Tibial nerve (tissue), 4 donors: ENCODE data around the gene PICK1. TPM values are rescaled to one million over a fixed set of nuclear protein-coding genes. Genes with fewer than 3 reads are reported as not detected.
A peak's percentile ranks its signal among the peaks of the same experiment; 100 is the strongest.

Experiments
- DNase-seq, 2 donors: peaks; one replicate each; pipeline ENCODE4 v3.0.0-alpha.2; 2019; ENCODE audit warnings: low spot score in 2 of 2
- H3K27ac ChIP-seq, 4 donors: fragments of 200-600 bp; sonication (generic) in 3 of 4; one replicate each; pipeline ENCODE4 v1.5.1; 2017 to 2019; ENCODE audit warnings: mild to moderate bottlenecking in 1 of 4
- H3K27me3 ChIP-seq, 2 donors: fragments of 200-600 bp; sonication (generic) in 1 of 2; one replicate each; pipeline versions ENCODE4 v1.5.1 to v1.6.0; 2017 to 2019
- H3K36me3 ChIP-seq, 3 donors: fragments of 200-600 bp; sonication (generic); one replicate each; pipeline ENCODE4 v1.5.1; 2018 to 2019
- H3K4me1 ChIP-seq, 4 donors: fragments of 200-600 bp; sonication (generic) in 3 of 4; one replicate each; pipeline ENCODE4 v1.5.1; 2017 to 2019
- H3K4me3 ChIP-seq, 4 donors: fragments of 200-600 bp; sonication (generic) in 3 of 4; one replicate each; pipeline ENCODE4 v1.5.1; 2017 to 2019; ENCODE audit warnings: mild to moderate bottlenecking in 1 of 4, moderate library complexity in 1 of 4
- H3K9me3 ChIP-seq, 4 donors: fragments of 200-600 bp; sonication (generic) in 3 of 4; one replicate each; pipeline ENCODE4 v1.5.1; 2017 to 2019
- EP300 ChIP-seq, 2 donors: sonication (generic); formaldehyde crosslinking; IDR thresholded peaks; one replicate each; pipeline ENCODE4 v1.6.1; 2017; ENCODE audit warnings: antibody characterized with exemption in 2 of 2, mild to moderate bottlenecking in 1 of 2
- POLR2A ChIP-seq, 2 donors: fragments of 450-650 bp; IDR thresholded peaks; one replicate each; pipeline ENCODE4 v1.6.1; 2017; ENCODE audit warnings: antibody characterized with exemption in 2 of 2, mild to moderate bottlenecking in 2 of 2, moderate library complexity in 2 of 2
- WGBS, 2 donors: methylation state at CpG; one replicate each; pipeline ENCODE4 v1.1.5; 2018; 5-methylcytosine and 5-hydroxymethylcytosine counted together
- total RNA-seq, 4 donors: library from RNA; depleted of rRNA; stranded (reverse); fragments of >200 nt; gene quantifications; one replicate each; pipeline ENCODE4 v1.1.0, GENCODE V29; 2016
- TF ChIP-seq, protein P1 (sequence below), 5 experiments: fragments of 200-600 bp in 3 of 5; fragments of 450-650 bp in 2 of 5; sonication (generic) in 3 of 5; IDR thresholded peaks; one replicate each; pipeline ENCODE4 v1.5.1; 2016 to 2019; ENCODE audit warnings: antibody characterized with exemption in 5 of 5, mild to moderate bottlenecking in 3 of 5, moderate library complexity in 2 of 5

The PICK1 gene
- total RNA-seq, 4 donors from 2014 or later: 32.1 to 49.8 (median 44.2) TPM

DNA sequence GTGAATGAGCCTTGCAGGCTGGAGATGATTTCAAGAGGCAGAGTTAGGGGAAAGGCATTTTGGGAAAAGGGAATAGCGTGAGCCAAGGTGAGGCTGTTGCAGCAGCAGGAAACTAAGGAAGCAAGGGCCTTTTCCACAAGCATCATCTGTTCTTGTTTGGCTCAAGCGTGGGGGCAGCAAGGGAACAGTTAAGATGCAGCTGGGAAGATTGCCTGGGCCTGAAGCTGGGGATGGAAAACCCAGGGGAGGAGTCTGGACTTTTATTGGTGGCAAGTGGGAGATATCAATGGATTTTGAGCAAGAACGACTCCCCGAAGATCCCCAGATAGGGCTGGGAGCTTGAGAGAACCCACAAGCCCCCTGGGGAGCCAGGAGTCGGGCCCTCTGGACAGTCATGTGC lies 27.3 kb upstream of the PICK1 start:
- H3K36me3 ChIP-seq: no peaks in the 10 kb centered on the region
- no peak overlapping the region for H3K4me3 ChIP-seq
- H3K27me3 ChIP-seq: no peaks in the 10 kb centered on the region
- H3K4me1 ChIP-seq: peaks cover 0 to 98% (median 72%) of the 10 kb centered on the region in 4 donors
- whole genome bisulfite sequencing, 2 donors: 36 to 38% methylated on average over 5 of the region's 5 CpGs
- no peaks in the 10 kb centered on the region for H3K9me3 ChIP-seq
- no peak for TF ChIP-seq EP300 (IDR thresholded peaks at IDR 0.05)
- TF ChIP-seq, protein P1, sequence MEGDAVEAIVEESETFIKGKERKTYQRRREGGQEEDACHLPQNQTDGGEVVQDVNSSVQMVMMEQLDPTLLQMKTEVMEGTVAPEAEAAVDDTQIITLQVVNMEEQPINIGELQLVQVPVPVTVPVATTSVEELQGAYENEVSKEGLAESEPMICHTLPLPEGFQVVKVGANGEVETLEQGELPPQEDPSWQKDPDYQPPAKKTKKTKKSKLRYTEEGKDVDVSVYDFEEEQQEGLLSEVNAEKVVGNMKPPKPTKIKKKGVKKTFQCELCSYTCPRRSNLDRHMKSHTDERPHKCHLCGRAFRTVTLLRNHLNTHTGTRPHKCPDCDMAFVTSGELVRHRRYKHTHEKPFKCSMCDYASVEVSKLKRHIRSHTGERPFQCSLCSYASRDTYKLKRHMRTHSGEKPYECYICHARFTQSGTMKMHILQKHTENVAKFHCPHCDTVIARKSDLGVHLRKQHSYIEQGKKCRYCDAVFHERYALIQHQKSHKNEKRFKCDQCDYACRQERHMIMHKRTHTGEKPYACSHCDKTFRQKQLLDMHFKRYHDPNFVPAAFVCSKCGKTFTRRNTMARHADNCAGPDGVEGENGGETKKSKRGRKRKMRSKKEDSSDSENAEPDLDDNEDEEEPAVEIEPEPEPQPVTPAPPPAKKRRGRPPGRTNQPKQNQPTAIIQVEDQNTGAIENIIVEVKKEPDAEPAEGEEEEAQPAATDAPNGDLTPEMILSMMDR (IDR thresholded peaks at IDR 0.05): no peak
- peak overlapping the region; percentile 79 to 96 (median 86) for H3K27ac ChIP-seq
- no peak for DNase-seq

- DNase-seq: no peak
- no peaks in the 10 kb centered on the region for H3K27me3 ChIP-seq
- H3K36me3 ChIP-seq: no peaks in the 10 kb centered on the region
- H3K9me3 ChIP-seq: no peaks in the 10 kb centered on the region
- TF ChIP-seq POLR2A (IDR thresholded peaks at IDR 0.05) (no peak), EP300 (IDR thresholded peaks at IDR 0.05) (peak in 1 of 2 donors; percentile 21)
- TF ChIP-seq, protein P1 (IDR thresholded peaks at IDR 0.05): peak in 1 of 5 experiments; percentile 23
- no peak overlapping the region for H3K4me3 ChIP-seq
- peak overlapping the region; percentile 79 to 96 (median 86) for H3K27ac ChIP-seq
- 32% methylated on average over 16 of the region's 16 CpGs for WGBS, 2 donors
- H3K4me1 ChIP-seq: peaks cover 0 to 98% (median 75%) of the 10 kb centered on the region in 4 donors
Measured at GRCh38 chr22:38030311-38031133, 26.7 kb upstream of the PICK1 start.

- no peak for DNase-seq
- 47 to 59% methylated on average over 12 of the region's 12 CpGs for WGBS, 2 donors
- Histone ChIP-seq H3K27ac (peak overlapping the region; percentile 79 to 96 (median 86)), H3K9me3 (no peaks in the 10 kb centered on the region), H3K27me3 (no peaks in the 10 kb centered on the region), H3K4me1 (peaks cover 0 to 100% (median 70%) of the 10 kb centered on the region in 4 donors), H3K4me3 (no peak overlapping the region), H3K36me3 (no peaks in the 10 kb centered on the region)
- TF ChIP-seq EP300 (IDR thresholded peaks at IDR 0.05): no peak
- TF ChIP-seq POLR2A (IDR thresholded peaks at IDR 0.05): no peak
- TF ChIP-seq, protein P1 (IDR thresholded peaks at IDR 0.05): no peak
Measured at GRCh38 chr22:38031491-38031890, 25.7 kb upstream of the PICK1 start.

DNA sequence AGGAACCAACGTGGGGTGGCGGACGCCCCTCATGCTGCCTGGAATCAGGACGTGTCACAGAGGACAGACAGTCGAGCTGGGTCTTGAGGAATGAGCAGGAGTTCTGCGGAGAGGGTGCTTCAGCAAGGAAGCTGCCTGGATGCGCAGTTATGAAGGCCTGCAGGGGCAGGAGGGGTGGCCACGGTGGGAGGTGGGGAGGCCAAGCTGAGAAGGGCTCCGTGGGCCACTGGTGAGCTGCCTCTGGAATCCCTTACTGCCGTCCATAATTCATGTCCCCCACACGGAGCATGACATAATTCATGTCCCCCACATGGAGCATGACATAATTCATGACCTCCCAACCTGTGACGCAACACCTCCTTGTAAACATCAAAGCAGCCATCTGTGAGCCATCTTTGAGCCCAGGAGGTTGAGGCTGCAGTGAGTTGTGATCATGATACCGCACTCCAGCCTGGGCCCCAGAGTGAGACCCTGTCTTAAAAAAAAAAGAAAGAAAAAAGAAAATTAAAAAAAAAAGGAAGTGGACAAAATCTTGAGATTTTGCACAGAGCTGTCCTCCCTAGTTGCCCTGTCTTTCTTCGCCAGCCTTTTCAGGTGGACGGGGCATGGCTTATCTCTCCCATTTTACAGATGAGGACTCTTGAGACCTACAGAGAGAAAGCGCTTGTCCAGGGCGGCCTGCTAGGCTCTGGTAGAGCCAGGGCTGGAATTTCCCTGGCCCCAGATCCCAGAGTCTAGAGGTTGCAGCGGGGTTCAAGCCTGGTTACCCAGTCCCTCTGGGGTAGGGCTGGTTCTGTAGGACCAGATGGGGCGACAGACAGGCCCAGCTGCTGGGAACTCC lies 24.3 kb upstream of the PICK1 start:
- Histone ChIP-seq H3K36me3 (no peaks in the 10 kb centered on the region), H3K9me3 (no peaks in the 10 kb centered on the region), H3K27ac (peak overlapping the region; percentile 79 to 96 (median 86)), H3K27me3 (no peaks in the 10 kb centered on the region), H3K4me1 (peaks cover 0 to 100% (median 67%) of the 10 kb centered on the region in 4 donors), H3K4me3 (no peak overlapping the region)
- TF ChIP-seq, protein P1 (IDR thresholded peaks at IDR 0.05): no peak
- TF ChIP-seq EP300 (IDR thresholded peaks at IDR 0.05) (peak in 1 of 2 donors; percentile 78), POLR2A (IDR thresholded peaks at IDR 0.05) (peak in 1 of 2 donors; percentile 17)
- 50 to 57% methylated on average over 13 to 18 of the region's 19 CpGs for WGBS, 2 donors
- peak; percentile 61 to 86 for DNase-seq
